Colonic mucosa (tissue), 4 donors: ENCODE measurements around the gene SMARCAL1. TPM values are rescaled to one million over a fixed set of nuclear protein-coding genes. Genes with fewer than 3 reads are reported as not detected.

Experiments
- DNase-seq: peaks from one replicate; pipeline ENCODE4 v3.0.0-alpha.2; 2020
- H3K27ac ChIP-seq: fragments of 200-600 bp; one replicate; pipeline ENCODE4 v1.8.0; 2021
- H3K27me3 ChIP-seq: fragments of 200-600 bp; one replicate; pipeline ENCODE4 v1.8.0; 2021
- H3K36me3 ChIP-seq: fragments of 200-600 bp; one replicate; pipeline ENCODE4 v1.8.0; 2021
- H3K4me1 ChIP-seq: fragments of 200-600 bp; one replicate; pipeline ENCODE4 v1.8.0; 2021; ENCODE audit warnings: mild to moderate bottlenecking
- H3K4me3 ChIP-seq: fragments of 200-600 bp; one replicate; pipeline ENCODE4 v1.8.0; 2021
- H3K9ac ChIP-seq, 2 donors: one replicate each; pipeline ENCODE4 v1.7.0; 2013; ENCODE audit warnings: control low read depth in 2 of 2, low read depth in 2 of 2, low read length in 2 of 2
- H3K9me3 ChIP-seq: fragments of 200-600 bp; one replicate; pipeline ENCODE4 v1.8.0; 2021
- intact Hi-C: fragments of 100-400 bp; cut with DNase I; formaldehyde crosslinking; loops from one replicate; pipeline ENCODE4 v1.14.1; 2022
- total RNA-seq, 2 donors: library from RNA; stranded (reverse); fragmentation: NEBNext Ultra II Directional in 1 of 2; extraction: Animal tissue kit (Norgen Biotek cat#: 25700) in 1 of 2; gene quantifications; one replicate each; pipeline ENCODE4 v1.2.1, GENCODE V29; 2021
- TF ChIP-seq, protein P1 (sequence below): fragments of 200-600 bp; IDR thresholded peaks from one replicate; pipeline ENCODE4 v1.8.0; 2022; ENCODE audit warnings: antibody characterized with exemption, mild to moderate bottlenecking
- donor health status: healthy.
- donor health status: DM: no; HTN: no; CAD: no.
- donor health status: DM: no; HTN: no; CAD: no.

The SMARCAL1 gene
- total RNA-seq, 2 donors from 2014 or later = 13.8 to 18.1 TPM

DNA sequence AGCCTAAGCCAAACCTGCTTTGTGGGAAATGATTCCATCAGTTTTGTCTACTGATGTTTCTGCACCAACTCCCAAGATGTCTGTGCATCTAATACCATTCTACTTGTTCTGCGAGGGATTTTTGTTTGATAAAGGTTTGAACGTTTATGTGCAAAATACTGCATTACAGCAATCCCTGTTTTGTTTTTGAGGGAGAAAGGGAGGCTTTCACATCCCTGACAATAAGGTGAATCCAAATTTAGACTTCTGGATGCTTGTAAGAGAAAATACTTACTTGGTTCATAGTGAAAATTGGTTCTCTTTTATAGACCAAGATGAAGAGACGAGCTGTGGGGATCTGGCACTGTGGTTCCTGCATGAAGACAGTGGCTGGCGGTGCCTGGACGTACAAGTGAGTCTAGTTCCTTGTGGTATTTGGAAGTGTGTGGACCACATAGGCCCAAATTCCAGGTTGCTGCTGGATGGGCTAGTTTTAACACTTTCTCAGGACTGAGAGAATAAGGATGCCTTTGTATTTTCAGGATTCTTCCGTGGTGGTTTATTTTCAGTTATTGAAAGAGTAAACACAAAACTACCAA lies 87.4 kb downstream of the SMARCAL1 start:
- DNase-seq = peak; percentile 27
- Histone ChIP-seq H3K27ac (peak overlapping the region; percentile 81), H3K4me3 (peak overlapping the region; percentile 88), H3K4me1 (peaks cover 18% of the 10 kb centered on the region), H3K36me3 (peaks cover 6% of the 10 kb centered on the region), H3K9ac (peak overlapping the region; percentile 91 to 93), H3K9me3 (no peaks in the 10 kb centered on the region), H3K27me3 (no peaks in the 10 kb centered on the region)
- TF ChIP-seq, protein P1, sequence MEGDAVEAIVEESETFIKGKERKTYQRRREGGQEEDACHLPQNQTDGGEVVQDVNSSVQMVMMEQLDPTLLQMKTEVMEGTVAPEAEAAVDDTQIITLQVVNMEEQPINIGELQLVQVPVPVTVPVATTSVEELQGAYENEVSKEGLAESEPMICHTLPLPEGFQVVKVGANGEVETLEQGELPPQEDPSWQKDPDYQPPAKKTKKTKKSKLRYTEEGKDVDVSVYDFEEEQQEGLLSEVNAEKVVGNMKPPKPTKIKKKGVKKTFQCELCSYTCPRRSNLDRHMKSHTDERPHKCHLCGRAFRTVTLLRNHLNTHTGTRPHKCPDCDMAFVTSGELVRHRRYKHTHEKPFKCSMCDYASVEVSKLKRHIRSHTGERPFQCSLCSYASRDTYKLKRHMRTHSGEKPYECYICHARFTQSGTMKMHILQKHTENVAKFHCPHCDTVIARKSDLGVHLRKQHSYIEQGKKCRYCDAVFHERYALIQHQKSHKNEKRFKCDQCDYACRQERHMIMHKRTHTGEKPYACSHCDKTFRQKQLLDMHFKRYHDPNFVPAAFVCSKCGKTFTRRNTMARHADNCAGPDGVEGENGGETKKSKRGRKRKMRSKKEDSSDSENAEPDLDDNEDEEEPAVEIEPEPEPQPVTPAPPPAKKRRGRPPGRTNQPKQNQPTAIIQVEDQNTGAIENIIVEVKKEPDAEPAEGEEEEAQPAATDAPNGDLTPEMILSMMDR = no peak
- intact Hi-C loops = loop anchor here (10.0 kb wide), 1 partner anchor 75 kb away; no protein-coding TSS in a partner anchor

DNA sequence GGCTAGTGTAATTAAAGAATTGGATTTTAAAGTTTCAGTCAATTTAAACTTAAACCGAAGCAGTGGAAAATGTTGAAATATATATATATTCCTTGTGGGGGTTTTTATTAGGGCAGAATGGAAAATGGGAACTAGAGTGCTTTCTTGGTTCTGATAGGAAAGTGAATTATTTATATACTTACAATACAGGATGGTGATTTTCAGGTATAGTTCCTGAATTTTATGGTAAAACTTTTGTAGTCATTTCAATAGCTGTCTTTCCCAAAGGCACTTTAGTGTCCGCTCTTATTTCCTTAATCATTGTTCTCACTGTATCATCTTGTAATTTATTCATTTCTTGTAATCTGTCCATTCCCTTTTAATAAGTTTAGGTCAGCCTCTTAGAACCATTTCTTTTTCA lies 88.3 kb downstream of the SMARCAL1 start:
- DNase-seq = no peak
- peaks cover 6% of the 10 kb centered on the region for H3K36me3 ChIP-seq
- no peak overlapping the region for H3K4me3 ChIP-seq
- H3K9me3 ChIP-seq = no peaks in the 10 kb centered on the region
- intact Hi-C loops = no loop called here
- peaks cover 18% of the 10 kb centered on the region for H3K4me1 ChIP-seq
- TF ChIP-seq, protein P1 = no peak
- H3K27me3 ChIP-seq = no peaks in the 10 kb centered on the region
- no peak overlapping the region for H3K9ac ChIP-seq
- peak overlapping the region; percentile 2 for H3K27ac ChIP-seq

DNA sequence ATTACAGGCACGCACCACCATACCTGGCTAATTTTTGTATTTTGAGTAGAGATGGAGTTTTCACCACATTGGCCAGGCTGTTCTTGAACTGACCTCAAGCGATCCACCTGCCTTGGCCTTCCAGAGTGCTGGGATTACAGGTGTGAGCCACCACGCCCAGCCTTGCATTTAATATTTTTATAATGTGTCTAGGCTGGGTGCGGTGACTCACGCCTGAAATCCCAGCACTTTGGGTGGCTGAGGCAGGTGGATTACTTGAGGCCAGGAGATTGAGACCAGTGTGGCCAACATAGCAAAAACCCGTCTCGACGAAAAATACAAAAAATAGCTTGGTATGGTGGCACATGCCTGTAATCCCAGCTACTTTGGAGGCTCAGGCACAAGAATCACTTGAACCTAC lies 89.6 kb downstream of the SMARCAL1 start:
- Histone ChIP-seq H3K9ac (no peak overlapping the region), H3K27ac (no peak overlapping the region), H3K4me3 (no peak overlapping the region), H3K9me3 (no peaks in the 10 kb centered on the region), H3K27me3 (no peaks in the 10 kb centered on the region), H3K4me1 (peaks cover 18% of the 10 kb centered on the region), H3K36me3 (peaks cover 6% of the 10 kb centered on the region)
- peak; percentile 52 for DNase-seq
- TF ChIP-seq, protein P1 = no peak
- intact Hi-C loops = no loop called here

DNA sequence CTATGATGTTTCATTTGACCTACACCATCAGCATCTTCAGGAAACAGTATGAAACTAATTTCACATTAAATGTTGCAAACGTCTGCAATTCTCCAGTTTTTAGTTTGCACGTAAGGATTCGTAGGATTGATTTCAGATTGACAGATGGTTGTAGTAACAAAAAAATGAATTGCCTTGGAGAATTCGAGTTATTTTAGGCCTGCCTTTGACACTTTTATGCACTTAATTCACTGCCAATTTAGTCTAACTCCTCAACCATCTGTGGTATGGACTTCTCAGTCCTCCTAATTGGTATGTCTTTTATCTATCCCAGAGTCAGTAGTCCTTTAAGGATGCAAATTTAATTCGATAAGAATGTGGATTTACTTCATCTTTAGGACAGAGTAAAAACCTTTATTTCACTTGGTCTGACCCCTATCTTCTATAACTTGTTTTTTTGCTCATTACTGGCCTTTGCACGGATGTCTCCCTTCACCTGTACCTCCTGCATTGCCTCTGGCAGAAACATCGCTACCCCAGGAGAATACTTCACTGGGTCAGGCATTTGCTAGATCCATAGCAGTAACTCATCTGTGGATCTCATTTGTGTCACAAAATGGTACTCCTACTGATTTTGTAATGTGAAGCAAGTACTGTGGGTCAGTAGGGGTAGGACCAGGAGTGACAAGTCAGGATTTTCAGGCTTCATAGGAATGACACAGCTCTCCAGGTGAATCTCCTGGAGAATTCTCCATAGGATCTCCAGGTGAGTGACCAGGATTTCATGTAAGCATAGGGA lies 90.3 kb downstream of the SMARCAL1 start:
- intact Hi-C loops = no loop called here
- no peak overlapping the region for H3K9ac ChIP-seq
- peaks cover 18% of the 10 kb centered on the region for H3K4me1 ChIP-seq
- TF ChIP-seq, protein P1 = no peak
- H3K9me3 ChIP-seq = no peaks in the 10 kb centered on the region
- no peak overlapping the region for H3K27ac ChIP-seq
- no peak for DNase-seq
- peaks cover 6% of the 10 kb centered on the region for H3K36me3 ChIP-seq
- H3K4me3 ChIP-seq = no peak overlapping the region
- H3K27me3 ChIP-seq = no peaks in the 10 kb centered on the region

DNA sequence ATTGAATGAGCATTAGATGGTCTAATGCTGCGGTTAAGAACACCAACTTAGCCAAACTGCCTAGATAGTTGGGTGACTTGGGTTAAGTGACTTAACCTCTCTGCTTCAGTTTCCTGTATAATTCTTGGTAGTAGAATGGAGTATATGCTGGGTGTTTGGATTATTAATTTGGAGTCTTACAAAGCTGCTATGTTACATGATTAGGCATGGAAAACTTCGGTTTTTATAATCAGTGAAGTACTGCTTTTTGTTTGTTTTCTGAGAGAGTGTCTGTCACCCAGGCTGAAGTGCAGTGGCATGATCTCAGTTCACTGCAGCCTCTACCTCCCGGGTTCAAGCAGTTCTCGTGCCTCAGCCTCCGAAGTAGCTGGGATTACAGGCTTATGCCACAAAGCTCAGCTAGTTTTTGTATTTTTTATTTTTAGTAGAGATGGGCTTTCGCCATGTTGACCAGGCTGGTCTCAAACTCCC lies 90.9 kb downstream of the SMARCAL1 start:
- TF ChIP-seq, protein P1 = no peak
- no peak for DNase-seq
- Histone ChIP-seq H3K27ac (no peak overlapping the region), H3K9me3 (no peaks in the 10 kb centered on the region), H3K4me1 (peaks cover 18% of the 10 kb centered on the region), H3K36me3 (peaks cover 6% of the 10 kb centered on the region), H3K4me3 (no peak overlapping the region), H3K9ac (no peak overlapping the region), H3K27me3 (no peaks in the 10 kb centered on the region)
- intact Hi-C loops = no loop called here
